ENCODE measurements around the gene AWAT1. TPM values are rescaled to one million over a fixed set of nuclear protein-coding genes. Genes with fewer than 3 reads are reported as not detected.

The AWAT1 gene
- total RNA-seq, 1 experiment from 2014 or later, result not detected

DNA sequence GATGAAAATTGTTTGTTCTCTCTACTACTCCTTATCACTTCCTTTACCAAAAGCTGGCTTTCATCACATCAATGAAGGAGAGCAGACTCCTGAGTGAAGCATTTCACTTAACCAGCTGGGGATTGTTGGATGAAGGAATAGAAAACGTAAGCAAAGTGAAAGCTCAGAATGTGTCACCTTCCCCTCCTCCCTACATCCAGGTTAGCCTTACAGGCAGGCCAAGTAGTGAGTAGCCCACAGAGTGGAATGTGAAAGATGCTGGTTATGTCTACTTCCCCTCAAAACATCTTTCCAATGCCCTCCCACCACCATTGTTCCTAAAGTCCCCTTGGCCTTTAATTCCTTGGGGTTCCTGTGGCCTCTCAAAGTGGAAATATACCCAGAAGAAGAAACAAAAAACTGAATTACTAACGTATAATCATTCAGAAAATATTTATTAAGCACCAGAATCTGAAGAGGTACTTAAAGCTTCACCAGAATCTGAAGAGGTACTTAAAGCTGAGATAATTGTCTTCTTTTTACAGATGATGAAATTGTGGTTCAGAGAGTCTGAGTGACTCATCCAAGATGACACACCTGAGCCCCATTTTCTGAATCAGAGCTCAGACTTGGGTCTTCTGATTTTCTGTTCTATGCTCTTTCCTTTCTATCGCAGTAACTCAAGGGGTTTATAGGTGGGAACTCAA, 19.1 kb downstream of the AWAT1 start:
- H3K27ac ChIP-seq (ENCODE audit: insufficient read length, low read depth, low read length), result no peak overlapping the region
- no peaks in the 10 kb centered on the region for H3K4me1 ChIP-seq (ENCODE audit: insufficient read depth, low read length)
- Mint-ChIP-seq H3K4me1 (peaks cover 10% of the 10 kb centered on the region in 2 experiments), H3K27me3 (ENCODE audit: low read depth) (no peaks in the 10 kb centered on the region), H3K27ac (no peak overlapping the region), H3K4me3 (no peak overlapping the region), H3K9me3 (peaks cover 68 to 78% of the 10 kb centered on the region in 2 experiments), H3K36me3 (ENCODE audit: insufficient read depth in 1 of 3, low read depth in 3 of 3) (peaks cover 0 to 5% (median 0%) of the 10 kb centered on the region in 3 experiments; a peak in 3 of 7 replicates)
- H4K5ac ChIP-seq (ENCODE audit: insufficient read length, low read depth, low read length), result no peak overlapping the region
- H2BK20ac ChIP-seq (ENCODE audit: low read depth, low read length, poor library complexity, severe bottlenecking), result no peak overlapping the region
- no peak overlapping the region for H2BK15ac ChIP-seq (ENCODE audit: low read depth, low read length)
- no peak for TF ChIP-seq CTCF (conservative IDR thresholded peaks at IDR 0.05)
- no peak overlapping the region for H3K4ac ChIP-seq (ENCODE audit: low read depth, low read length)
- H3K79me2 ChIP-seq (ENCODE audit: insufficient read depth, low read length), result no peaks in the 10 kb centered on the region
- no peak overlapping the region for H3K9ac ChIP-seq (ENCODE audit: extremely low read depth, insufficient read length, low read length)
- H2BK5ac ChIP-seq (ENCODE audit: insufficient read length, low read length), result no peak overlapping the region
- H2AK5ac ChIP-seq (ENCODE audit: insufficient read length, low read length), result no peak overlapping the region
- H3K79me1 ChIP-seq (ENCODE audit: insufficient read depth, low read depth, low read length, poor library complexity, severe bottlenecking), result no peaks in the 10 kb centered on the region
- peaks cover 42% of the 10 kb centered on the region for H3K9me3 ChIP-seq (ENCODE audit: control insufficient read depth, low read depth, low read length)
- H3K18ac ChIP-seq (ENCODE audit: insufficient read length, low read depth, low read length), result no peak overlapping the region
- H3T11ph ChIP-seq (ENCODE audit: low read length), result no peak overlapping the region
- H3K56ac ChIP-seq (ENCODE audit: insufficient read length, low read depth, low read length), result no peak overlapping the region
- H4K91ac ChIP-seq (ENCODE audit: insufficient read length, low read depth, low read length), result no peak overlapping the region
- no peak overlapping the region for H2BK120ac ChIP-seq (ENCODE audit: low read depth, low read length, poor library complexity, severe bottlenecking)
- no peak overlapping the region for H3K23ac ChIP-seq (ENCODE audit: insufficient read length, low read depth, low read length)
- H2AFZ ChIP-seq (ENCODE audit: low read length), result no peak overlapping the region
- H3K4me2 ChIP-seq (ENCODE audit: insufficient read depth, insufficient read length, low read length), result no peak overlapping the region
- H3K14ac ChIP-seq (ENCODE audit: insufficient read depth, low read length), result no peak overlapping the region
- no peaks in the 10 kb centered on the region for H3K23me2 ChIP-seq (ENCODE audit: insufficient read length, low read depth, low read length, poor library complexity, severe bottlenecking)
- no peak overlapping the region for H4K8ac ChIP-seq (replicated peaks; ENCODE audit: insufficient read length, low read depth, low read length)
- no peaks in the 10 kb centered on the region for H4K20me1 ChIP-seq (ENCODE audit: control insufficient read depth, insufficient read depth, insufficient read length)
- no peak for DNase-seq
- H2BK12ac ChIP-seq (ENCODE audit: insufficient read length, low read depth, low read length), result no peak overlapping the region
- no CpG with 5 or more reads among the region's 3 CpGs for WGBS (ENCODE audit: extremely low coverage, insufficient read length, low lambda C conversion rate)
- H3K27me3 ChIP-seq (ENCODE audit: insufficient read depth, low read length), result no peaks in the 10 kb centered on the region
